Spleen (tissue), 11 donors: ENCODE measurements around the gene RPS18. TPM values are rescaled to one million over a fixed set of nuclear protein-coding genes. Genes with fewer than 3 reads are reported as not detected.
"Not testable (repeated sequence)": the region's sequence is repeated elsewhere in the genome, so short reads cannot be mapped to it uniquely, and the experiment has no call there.

Experiments
- DNase-seq: peaks from one replicate; pipeline ENCODE4 v3.0.0-alpha.2; 2020
- H3K27ac ChIP-seq, 8 donors: fragments of 200-600 bp; sonication (generic) in 7 of 8; 1 replicate in 4 of 8; 2 replicates in 4 of 8; pipeline versions ENCODE4 v1.5.0 to v1.8.0; 2016 to 2021; ENCODE audit warnings: inconsistent platforms in 4 of 8, mild to moderate bottlenecking in 4 of 8, moderate library complexity in 1 of 8
- H3K27me3 ChIP-seq, 7 donors: fragments of 200-600 bp; sonication (generic) in 6 of 7; replicated peaks in 1 of 7; 1 replicate in 4 of 7; 2 replicates in 3 of 7; pipeline versions ENCODE4 v1.5.0 to v1.8.0; 2016 to 2021; ENCODE audit warnings: inconsistent platforms in 3 of 7, mild to moderate bottlenecking in 1 of 7
- H3K36me3 ChIP-seq, 6 donors: fragments of 200-600 bp; sonication (generic) in 5 of 6; 1 replicate in 4 of 6; 2 replicates in 2 of 6; pipeline versions ENCODE4 v1.5.0 to v1.8.0; 2016 to 2021; ENCODE audit warnings: inconsistent platforms in 2 of 6
- H3K4me1 ChIP-seq, 6 donors: fragments of 200-600 bp; sonication (generic) in 5 of 6; 1 replicate in 3 of 6; 2 replicates in 3 of 6; pipeline versions ENCODE4 v1.5.0 to v1.8.0; 2016 to 2021; ENCODE audit warnings: inconsistent platforms in 3 of 6
- H3K4me3 ChIP-seq, 8 donors: fragments of 200-600 bp; sonication (generic) in 7 of 8; 1 replicate in 4 of 8; 2 replicates in 4 of 8; pipeline versions ENCODE4 v1.5.0 to v1.8.0; 2016 to 2021; ENCODE audit warnings: inconsistent platforms in 4 of 8, mild to moderate bottlenecking in 4 of 8, moderate library complexity in 2 of 8
- H3K9me3 ChIP-seq, 8 donors: fragments of 200-600 bp; sonication (generic) in 7 of 8; 1 replicate in 4 of 8; 2 replicates in 4 of 8; pipeline versions ENCODE4 v1.5.0 to v1.8.0; 2016 to 2021; ENCODE audit warnings: inconsistent platforms in 4 of 8
- POLR2A ChIP-seq, 3 donors: fragments of 450-650 bp; IDR thresholded peaks; one replicate each; pipeline ENCODE4 v1.5.1; 2017; ENCODE audit warnings: antibody characterized with exemption in 3 of 3, mild to moderate bottlenecking in 1 of 3
- POLR2AphosphoS5 ChIP-seq, 3 donors: sonication (generic); formaldehyde crosslinking; IDR thresholded peaks; one replicate each; pipeline ENCODE4 v1.5.1; 2017; ENCODE audit warnings: antibody characterized with exemption in 3 of 3
- WGBS, 5 donors: extraction: QIAGEN DNeasy Blood & Tissue Kit in 3 of 5; methylation state at CpG; one replicate each; pipeline versions ENCODE4 v1.1.5 to v1.1.7; 2013 to 2018; 5-methylcytosine and 5-hydroxymethylcytosine counted together
- intact Hi-C: fragments of 100-400 bp; cut with DNase I; formaldehyde crosslinking; loops from one replicate; pipeline ENCODE4 v1.15.0; 2023; ENCODE audit warnings: low total_unique reads
- polyA plus RNA-seq, 3 donors: library from polyadenylated mRNA; stranded (reverse); fragments of 200-250 nt; gene quantifications; one replicate each; pipeline ENCODE4 v1.2.1, GENCODE V29; 2013
- total RNA-seq, 7 donors: library from RNA; depleted of rRNA in 3 of 7; stranded (reverse); fragments of >200 nt in 3 of 7; fragmentation: NEBNext Ultra II Directional in 4 of 7; extraction: Animal tissue kit (Norgen Biotek cat#: 25700) in 4 of 7; gene quantifications; one replicate each; pipeline versions ENCODE4 v1.1.0 to v1.2.1, GENCODE V29; 2016 to 2021
- TF ChIP-seq, protein P1 (sequence below), 11 experiments: fragments of 200-600 bp in 7 of 11; fragments of 450-650 bp in 4 of 11; sonication (generic) in 4 of 11; IDR thresholded peaks in 8 of 11; conservative IDR thresholded peaks in 3 of 11; 1 replicate in 7 of 11; 2 replicates in 4 of 11; pipeline versions ENCODE4 v1.4.0 to v1.8.0; 2016 to 2021; ENCODE audit warnings: antibody characterized with exemption in 11 of 11, inconsistent platforms in 4 of 11, mild to moderate bottlenecking in 1 of 11
- donor health status: healthy with polysubstance abuse.
- donor health status: DM: no; HTN: no; CAD: no; lungs with moderate emphysema.
- donor health status: DM: no; HTN: no; CAD: no.
- donor health status: Bipolar disorder and iron deficiency.
- donor health status: healthy.
- donor health status: DM: no; HTN: no; CAD: no.
- donor health status: DM: yes; HTN: yes; CAD: no.

RPS18 gene
- total and polyA plus RNA-seq, 10 donors, result 1,471 to 17,605 (median 2,766) TPM

DNA sequence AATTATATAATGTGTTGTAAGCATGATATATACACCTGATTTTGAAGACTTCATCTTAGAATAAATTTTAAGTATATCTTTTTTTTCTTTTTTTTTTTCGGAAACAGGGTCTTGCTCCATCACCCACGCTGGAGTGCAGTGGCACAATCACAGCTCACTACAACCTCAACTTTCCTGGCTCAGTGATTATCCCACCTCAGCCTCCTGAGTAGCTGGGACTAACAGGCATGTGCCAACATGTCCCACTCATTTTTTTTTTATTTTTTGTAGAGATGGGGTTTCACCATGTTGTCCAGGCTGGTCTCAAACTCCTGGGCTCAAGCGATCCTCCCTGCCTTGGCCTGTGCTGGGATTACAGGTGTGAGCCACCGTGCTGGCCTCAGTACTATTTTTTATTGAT is 17.3 kb upstream of the RPS18 start:
- H3K4me1 ChIP-seq, result peaks cover 5 to 24% (median 11%) of the 10 kb centered on the region in 6 donors
- DNase-seq, result peak; percentile 19
- intact Hi-C loops, result no loop called here
- no peaks in the 10 kb centered on the region for H3K9me3 ChIP-seq
- 88 to 97% (median 90%) methylated on average over 4 of the region's 4 CpGs for WGBS, 5 donors
- H3K36me3 ChIP-seq, result peaks cover 0 to 66% (median 23%) of the 10 kb centered on the region in 6 donors
- H3K27me3 ChIP-seq, result no peaks in the 10 kb centered on the region
- no peak overlapping the region for H3K27ac ChIP-seq
- TF ChIP-seq POLR2A (IDR thresholded peaks at IDR 0.05), result no peak
- no peak for TF ChIP-seq POLR2AphosphoS5 (IDR thresholded peaks at IDR 0.05)
- TF ChIP-seq, protein P1, sequence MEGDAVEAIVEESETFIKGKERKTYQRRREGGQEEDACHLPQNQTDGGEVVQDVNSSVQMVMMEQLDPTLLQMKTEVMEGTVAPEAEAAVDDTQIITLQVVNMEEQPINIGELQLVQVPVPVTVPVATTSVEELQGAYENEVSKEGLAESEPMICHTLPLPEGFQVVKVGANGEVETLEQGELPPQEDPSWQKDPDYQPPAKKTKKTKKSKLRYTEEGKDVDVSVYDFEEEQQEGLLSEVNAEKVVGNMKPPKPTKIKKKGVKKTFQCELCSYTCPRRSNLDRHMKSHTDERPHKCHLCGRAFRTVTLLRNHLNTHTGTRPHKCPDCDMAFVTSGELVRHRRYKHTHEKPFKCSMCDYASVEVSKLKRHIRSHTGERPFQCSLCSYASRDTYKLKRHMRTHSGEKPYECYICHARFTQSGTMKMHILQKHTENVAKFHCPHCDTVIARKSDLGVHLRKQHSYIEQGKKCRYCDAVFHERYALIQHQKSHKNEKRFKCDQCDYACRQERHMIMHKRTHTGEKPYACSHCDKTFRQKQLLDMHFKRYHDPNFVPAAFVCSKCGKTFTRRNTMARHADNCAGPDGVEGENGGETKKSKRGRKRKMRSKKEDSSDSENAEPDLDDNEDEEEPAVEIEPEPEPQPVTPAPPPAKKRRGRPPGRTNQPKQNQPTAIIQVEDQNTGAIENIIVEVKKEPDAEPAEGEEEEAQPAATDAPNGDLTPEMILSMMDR (IDR thresholded peaks at IDR 0.05 in 8 of 11, conservative IDR thresholded peaks at IDR 0.05 in 3 of 11), result no peak
- H3K4me3 ChIP-seq, result no peak overlapping the region

DNA sequence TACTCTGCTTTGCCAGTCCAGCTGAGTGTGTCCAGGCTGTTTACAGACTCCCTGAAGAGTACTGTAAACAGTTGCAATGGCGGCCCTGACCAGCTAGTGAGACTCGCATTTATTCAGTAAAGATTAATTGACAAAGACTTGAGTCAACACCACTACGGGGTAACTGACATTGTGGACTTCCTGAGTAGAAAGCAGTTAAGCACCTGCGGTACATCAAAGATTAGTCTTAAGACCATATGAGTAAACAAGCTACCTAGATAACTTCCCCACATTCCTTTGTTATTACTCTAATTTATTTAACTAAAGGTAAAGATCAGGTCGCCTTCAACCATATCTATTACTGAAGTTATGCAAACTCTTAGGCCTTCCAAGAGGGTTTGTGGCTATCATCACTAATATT is 12.8 kb upstream of the RPS18 start:
- Histone ChIP-seq H3K4me1 (no peaks in the 10 kb centered on the region), H3K36me3 (peaks cover 4 to 88% (median 58%) of the 10 kb centered on the region in 6 donors), H3K27ac (no peak overlapping the region), H3K27me3 (no peaks in the 10 kb centered on the region), H3K9me3 (no peaks in the 10 kb centered on the region), H3K4me3 (no peak overlapping the region)
- intact Hi-C loops, result no loop called here
- no peak for DNase-seq
- TF ChIP-seq, protein P1 (IDR thresholded peaks at IDR 0.05 in 8 of 11, conservative IDR thresholded peaks at IDR 0.05 in 3 of 11), result no peak
- no peak for TF ChIP-seq POLR2AphosphoS5 (IDR thresholded peaks at IDR 0.05)
- TF ChIP-seq POLR2A (IDR thresholded peaks at IDR 0.05), result no peak
- WGBS, 5 donors, result 90 to 95% (median 94%) methylated on average over 5 of the region's 5 CpGs

DNA sequence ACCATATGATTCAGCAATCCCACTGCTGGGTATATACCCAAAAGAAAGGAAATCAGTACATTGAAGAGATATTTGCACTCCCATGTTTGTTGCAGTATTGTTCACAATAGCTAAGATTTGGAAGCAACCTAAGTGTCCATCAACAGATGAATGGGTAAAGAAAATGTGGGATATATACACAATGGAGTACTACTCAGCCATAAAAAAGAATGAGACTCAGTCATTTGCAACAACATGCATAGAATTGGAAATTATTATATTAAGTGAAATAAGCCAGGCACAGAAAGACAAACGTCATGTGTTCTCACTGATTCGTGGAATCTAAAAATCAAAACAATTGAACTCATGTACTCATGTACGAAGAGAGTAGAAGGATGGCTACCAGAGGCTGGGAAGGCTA is 9.4 kb upstream of the RPS18 start:
- WGBS, 5 donors, result 96 to 99% (median 98%) methylated on average over 3 of the region's 3 CpGs
- H3K9me3 ChIP-seq, intact Hi-C loops, H3K27me3 ChIP-seq, H3K4me1 ChIP-seq, DNase-seq, H3K27ac ChIP-seq, H3K4me3 ChIP-seq: not testable (repeated sequence)
- H3K36me3 ChIP-seq, result peaks cover 4 to 100% (median 85%) of the 10 kb centered on the region in 6 donors

DNA sequence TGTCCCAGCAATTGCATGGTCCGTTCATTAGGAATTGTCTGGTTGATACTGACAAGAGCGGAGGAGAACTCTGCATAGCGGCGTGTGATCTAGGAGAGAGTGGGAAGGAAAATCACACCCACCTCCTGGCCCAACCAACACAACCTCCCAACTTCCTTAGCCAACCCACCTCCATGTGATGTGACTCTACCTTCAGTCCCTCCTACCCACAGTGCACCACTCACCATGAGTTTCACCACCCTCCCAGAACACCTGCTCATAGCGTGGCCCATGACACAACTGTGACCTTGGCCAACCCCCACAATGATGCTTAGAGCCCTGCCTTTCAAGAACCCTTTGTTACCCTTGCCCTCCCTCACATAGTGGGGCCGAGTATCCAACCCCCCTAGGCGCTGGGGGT is 7.9 kb upstream of the RPS18 start:
- WGBS, 5 donors, result 88 to 97% (median 92%) methylated on average over 7 of the region's 7 CpGs
- Histone ChIP-seq H3K27ac (no peak overlapping the region), H3K27me3 (no peaks in the 10 kb centered on the region), H3K9me3 (no peaks in the 10 kb centered on the region), H3K36me3 (peaks cover 10 to 100% (median 90%) of the 10 kb centered on the region in 6 donors), H3K4me1 (peaks cover 0 to 7% (median 0%) of the 10 kb centered on the region in 6 donors), H3K4me3 (no peak overlapping the region)
- peak; percentile 13 for DNase-seq
- TF ChIP-seq POLR2A (IDR thresholded peaks at IDR 0.05) (no peak), POLR2AphosphoS5 (IDR thresholded peaks at IDR 0.05) (no peak)
- TF ChIP-seq, protein P1 (IDR thresholded peaks at IDR 0.05 in 8 of 11, conservative IDR thresholded peaks at IDR 0.05 in 3 of 11), result no peak
- intact Hi-C loops, result no loop called here

DNA sequence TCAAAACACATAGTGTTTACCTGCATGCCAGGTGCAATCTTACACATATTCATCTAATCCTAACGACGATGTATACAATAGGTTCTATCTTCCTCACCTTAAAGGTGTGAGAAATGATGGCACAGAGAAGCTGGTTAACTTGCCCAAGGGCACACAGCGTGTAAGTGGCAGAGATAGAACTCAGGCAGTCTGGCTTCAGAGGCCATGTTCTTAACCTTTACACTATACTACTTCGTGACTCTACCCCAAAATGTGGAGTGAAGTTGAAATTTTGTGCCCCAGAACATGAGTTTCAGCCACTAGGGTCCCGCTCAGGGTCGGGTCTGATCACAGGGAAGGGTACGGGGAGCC is 783 bp upstream of the RPS18 start:
- WGBS, 5 donors, result 2 to 5% (median 3%) methylated on average over 7 of the region's 7 CpGs
- peaks cover 6 to 71% (median 58%) of the 10 kb centered on the region in 6 donors for H3K36me3 ChIP-seq

More for the DNA sequence above, 783 bp upstream of the RPS18 start:
- Histone ChIP-seq H3K4me3 (peak overlapping the region; percentile 63 to 94 (median 80)), H3K27ac (peak overlapping the region; percentile 91 to 99 (median 96)), H3K27me3 (no peaks in the 10 kb centered on the region), H3K4me1 (peaks cover 44 to 72% (median 60%) of the 10 kb centered on the region in 6 donors), H3K9me3 (no peaks in the 10 kb centered on the region)
- TF ChIP-seq POLR2AphosphoS5 (IDR thresholded peaks at IDR 0.05), result no peak
- TF ChIP-seq POLR2A (IDR thresholded peaks at IDR 0.05), result no peak
- TF ChIP-seq, protein P1 (IDR thresholded peaks at IDR 0.05 in 8 of 11, conservative IDR thresholded peaks at IDR 0.05 in 3 of 11), result no peak
- DNase-seq, result no peak
- intact Hi-C loops, result no loop called here
